Endothelial cell of umbilical vein (primary cell): Measurements from ENCODE around the gene KCMF1. TPM values are rescaled to one million over a fixed set of nuclear protein-coding genes. Genes with fewer than 3 reads are reported as not detected.

Experiments
- BruUV-seq: library from RNA; stranded (reverse); fragments of 400-500 nt; replicated peaks from 2 replicates; lab custom pipeline; 2021; lab: Mats Ljungman, UMichigan
- CTCF ChIA-PET: fragments of 300-600, 350-600 bp; sonication (Branson Sonifier 250); formaldehyde crosslinking; loops from one replicate; lab custom pipeline; 2021; ENCODE audit warnings: antibody characterized with exemption, inconsistent platforms; lab: Charles Lee
- POLR2A ChIA-PET: fragments of 300-600, 350-600 bp; sonication (Branson Sonifier 250); formaldehyde crosslinking; loops from one replicate; lab custom pipeline; 2021; ENCODE audit warnings: antibody characterized with exemption, inconsistent platforms; lab: Charles Lee
- DNase-seq: peaks from one replicate; pipeline ENCODE4 v3.0.0-alpha.2; 2011; ENCODE audit warnings: low read depth, low spot score
- FAIRE-seq: peaks from 2 replicates; lab custom pipeline; 2011; peaks lifted over from hg19 to GRCh38; lab: Jason Lieb, UNC
- H2AFZ ChIP-seq: 2 replicates; pipeline ENCODE4 v1.6.0; 2012; ENCODE audit warnings: low read depth, low read length, control low read depth, inconsistent platforms
- H3K27ac ChIP-seq: 2 replicates; pipeline ENCODE4 v1.5.1; 2011; ENCODE audit warnings: low read depth, mild to moderate bottlenecking, control low read depth, low read length, moderate library complexity; ENCODE audit not compliant: insufficient read depth
- H3K27me3 ChIP-seq, 2 experiments: 2 replicates each; pipeline versions ENCODE4 v1.6.0 to v1.6.1; 2011; ENCODE audit warnings: low read length in 2 of 2, mixed read lengths in 1 of 2; ENCODE audit not compliant: control insufficient read depth in 2 of 2, insufficient read depth in 2 of 2
- H3K36me3 ChIP-seq, 2 experiments: 2 replicates in 1 of 2; 3 replicates in 1 of 2; pipeline ENCODE4 v1.5.1; 2011; ENCODE audit warnings: low read length in 2 of 2, mild to moderate bottlenecking in 1 of 2, moderate library complexity in 1 of 2; ENCODE audit not compliant: control insufficient read depth in 2 of 2, insufficient read depth in 2 of 2; ENCODE audit errors: extremely low read depth in 1 of 2
- H3K4me1 ChIP-seq: 3 replicates; pipeline ENCODE4 v1.5.1; 2011; ENCODE audit warnings: mild to moderate bottlenecking, low read length; ENCODE audit not compliant: control insufficient read depth, insufficient read depth; ENCODE audit errors: extremely low read depth
- H3K4me2 ChIP-seq: 2 replicates; pipeline ENCODE4 v1.6.1; 2011; ENCODE audit warnings: low read length, control low read depth, mixed read lengths; ENCODE audit not compliant: insufficient read depth
- H3K4me3 ChIP-seq, 3 experiments: fragments of 200-600 bp in 1 of 3; sonication (generic), shearing (Covaris generic) in 1 of 3; replicated peaks in 1 of 3; 2 replicates each; pipeline ENCODE4 v1.5.1; 2011 to 2016; ENCODE audit warnings: control low read depth in 3 of 3, low read length in 3 of 3, mild to moderate bottlenecking in 2 of 3, inconsistent platforms in 1 of 3, low read depth in 1 of 3, moderate library complexity in 1 of 3; ENCODE audit not compliant: insufficient read depth in 1 of 3
- H3K79me2 ChIP-seq: 2 replicates; pipeline ENCODE4 v1.6.0; 2012; ENCODE audit warnings: low read length, inconsistent platforms; ENCODE audit not compliant: control insufficient read depth, insufficient read depth
- H3K9ac ChIP-seq: replicated peaks from 2 replicates; pipeline ENCODE3; 2011; ENCODE audit warnings: low read length, control low read depth; ENCODE audit not compliant: insufficient read depth; ENCODE audit errors: extremely low read depth
- H3K9me1 ChIP-seq: replicated peaks from 3 replicates; pipeline ENCODE4 v1.6.0; 2011; ENCODE audit warnings: mild to moderate bottlenecking, low read length; ENCODE audit not compliant: control insufficient read depth, insufficient read depth; ENCODE audit errors: extremely low read depth
- H3K9me3 ChIP-seq: replicated peaks from 2 replicates; pipeline ENCODE4 v1.5.1; 2012; ENCODE audit warnings: low read length, inconsistent platforms; ENCODE audit not compliant: control insufficient read depth, insufficient read depth
- H4K20me1 ChIP-seq: replicated peaks from 2 replicates; pipeline ENCODE3; 2011; ENCODE audit warnings: mild to moderate bottlenecking, low read length; ENCODE audit not compliant: control insufficient read depth, insufficient read depth; ENCODE audit errors: extremely low read depth
- CTCF ChIP-seq, 2 donors: IDR thresholded peaks; 1 replicate in 1 of 2; 2 replicates in 1 of 2; pipeline ENCODE4 v1.5.1; 2011; ENCODE audit warnings: low read length in 2 of 2, mild to moderate bottlenecking in 2 of 2, moderate library complexity in 2 of 2, control low read depth in 1 of 2, inconsistent platforms in 1 of 2, low read depth in 1 of 2; ENCODE audit not compliant: insufficient read depth in 1 of 2; ENCODE audit errors: extremely low read depth in 1 of 2
- EZH2 ChIP-seq: IDR thresholded peaks from 2 replicates; pipeline ENCODE4 v1.6.1; 2012; ENCODE audit warnings: borderline replicate concordance, low read depth, mild to moderate bottlenecking, moderate library complexity, low read length, inconsistent platforms; ENCODE audit not compliant: severe bottlenecking
- FOS ChIP-seq: IDR thresholded peaks from 2 replicates; pipeline ENCODE4 v1.6.1; 2011; ENCODE audit warnings: mild to moderate bottlenecking, low read length, moderate library complexity, borderline replicate concordance; ENCODE audit not compliant: insufficient read depth
- GATA2 ChIP-seq: IDR thresholded peaks from 2 replicates; pipeline ENCODE4 v1.7.0; 2011; ENCODE audit warnings: low read depth, mild to moderate bottlenecking, moderate library complexity, mixed read lengths, low read length; ENCODE audit not compliant: insufficient read length, insufficient read depth
- JUN ChIP-seq: IDR thresholded peaks from 2 replicates; pipeline ENCODE4 v1.6.1; 2011; ENCODE audit warnings: borderline replicate concordance, low read depth; ENCODE audit not compliant: insufficient read length, insufficient read depth
- MAX ChIP-seq: IDR thresholded peaks from 2 replicates; pipeline ENCODE4 v1.6.1; 2011; ENCODE audit not compliant: insufficient read depth, insufficient read length
- MYC ChIP-seq: IDR thresholded peaks from one replicate; pipeline ENCODE4 v1.6.1; 2011; ENCODE audit warnings: mild to moderate bottlenecking, low read depth, low read length
- POLR2A ChIP-seq: IDR thresholded peaks from 2 replicates; pipeline ENCODE4 v1.6.1; 2012; ENCODE audit warnings: low read depth, mild to moderate bottlenecking, control low read depth, low read length
- POLR2AphosphoS5 ChIP-seq: IDR thresholded peaks from 2 replicates; pipeline ENCODE4 v1.6.1; 2012; ENCODE audit warnings: low read depth, mild to moderate bottlenecking, control low read depth, low read length, moderate library complexity; ENCODE audit not compliant: insufficient read depth
- dilution Hi-C: fragments of 300-500 bp; cut with MboI; formaldehyde crosslinking; loops from one replicate; pipeline ENCODE4 v1.15.0; 2019; ENCODE audit warnings: low sequenced_read_pairs; ENCODE audit not compliant: extremely low pct_ligation_motif_present
- intact Hi-C: fragments of 100-400 bp; cut with micrococcal nuclease; formaldehyde crosslinking; loops from one replicate; pipeline ENCODE4 v1.10.0; 2022
- polyA plus RNA-seq, 4 experiments: library from polyadenylated mRNA; depleted of rRNA in 3 of 4; stranded (reverse) in 3 of 4; unstranded in 1 of 4; fragments of >200 nt; gene quantifications; 2 replicates each; pipeline versions ENCODE4 v1.2.1 to v1.2.3, GENCODE V29; 2011 to 2012; ENCODE audit warnings: missing spikeins in 1 of 4
- total RNA-seq: library from RNA; stranded (reverse); gene quantifications from 2 replicates; pipeline ENCODE4 v1.2.3, GENCODE V29; 2021

Gene KCMF1
- total and polyA plus RNA-seq, 2 donors (not counting 3 experiments of a cell fraction or from before 2014, with no cell fraction given): 49.3 to 78.4 TPM

GRCh38 chr2:85053802-85054201, 82.8 kb downstream of the KCMF1 start:
- intact Hi-C loops (no loop called here), dilution Hi-C loops (no loop called here)
- H3K36me3 ChIP-seq: peaks cover 12 to 18% of the 10 kb centered on the region in 2 experiments
- no peak overlapping the region for H2AFZ ChIP-seq
- CTCF ChIA-PET: interaction anchor here (0.8 to 2.3 kb wide), 4 partner anchors 13 to 247 kb away, joined by 4 to 10 read pairs (median 7); no protein-coding TSS in a partner anchor
- TF ChIP-seq JUN (no peak), POLR2A (no peak), MYC (no peak), POLR2AphosphoS5 (no peak), GATA2 (no peak), FOS (no peak), EZH2 (no peak), CTCF (IDR thresholded peaks at IDR 0.05; ENCODE audit: extremely low read depth in 1 of 2, insufficient read depth in 1 of 2, low read depth in 1 of 2, low read length in 2 of 2) (no peak), MAX (no peak)
- DNase-seq (no peak), FAIRE-seq (no peak)
- no peak overlapping the region for H3K9ac ChIP-seq
- no peak overlapping the region for H3K27ac ChIP-seq
- no TSS peak for BruUV-seq
- no peaks in the 10 kb centered on the region for H3K27me3 ChIP-seq
- no peak overlapping the region for H3K4me2 ChIP-seq
- H3K4me3 ChIP-seq: no peak overlapping the region
- H3K9me1 ChIP-seq: no peaks in the 10 kb centered on the region
- H3K9me3 ChIP-seq: no peaks in the 10 kb centered on the region
- POLR2A ChIA-PET: no interaction called here
- no peaks in the 10 kb centered on the region for H3K4me1 ChIP-seq
- no peaks in the 10 kb centered on the region for H3K79me2 ChIP-seq
- H4K20me1 ChIP-seq: no peaks in the 10 kb centered on the region
